Spleen (tissue), 11 donors: ENCODE measurements around the gene RPL31. TPM values are rescaled to one million over a fixed set of nuclear protein-coding genes. Genes with fewer than 3 reads are reported as not detected.

Source experiments
- DNase-seq: peaks from one replicate; pipeline ENCODE4 v3.0.0-alpha.2; 2020
- H3K27ac ChIP-seq, 8 donors: fragments of 200-600 bp; sonication (generic) in 7 of 8; 1 replicate in 4 of 8; 2 replicates in 4 of 8; pipeline versions ENCODE4 v1.5.0 to v1.8.0; 2016 to 2021; ENCODE audit warnings: inconsistent platforms in 4 of 8, mild to moderate bottlenecking in 4 of 8, moderate library complexity in 1 of 8
- H3K27me3 ChIP-seq, 7 donors: fragments of 200-600 bp; sonication (generic) in 6 of 7; replicated peaks in 1 of 7; 1 replicate in 4 of 7; 2 replicates in 3 of 7; pipeline versions ENCODE4 v1.5.0 to v1.8.0; 2016 to 2021; ENCODE audit warnings: inconsistent platforms in 3 of 7, mild to moderate bottlenecking in 1 of 7
- H3K36me3 ChIP-seq, 6 donors: fragments of 200-600 bp; sonication (generic) in 5 of 6; 1 replicate in 4 of 6; 2 replicates in 2 of 6; pipeline versions ENCODE4 v1.5.0 to v1.8.0; 2016 to 2021; ENCODE audit warnings: inconsistent platforms in 2 of 6
- H3K4me1 ChIP-seq, 6 donors: fragments of 200-600 bp; sonication (generic) in 5 of 6; 1 replicate in 3 of 6; 2 replicates in 3 of 6; pipeline versions ENCODE4 v1.5.0 to v1.8.0; 2016 to 2021; ENCODE audit warnings: inconsistent platforms in 3 of 6
- H3K4me3 ChIP-seq, 8 donors: fragments of 200-600 bp; sonication (generic) in 7 of 8; 1 replicate in 4 of 8; 2 replicates in 4 of 8; pipeline versions ENCODE4 v1.5.0 to v1.8.0; 2016 to 2021; ENCODE audit warnings: inconsistent platforms in 4 of 8, mild to moderate bottlenecking in 4 of 8, moderate library complexity in 2 of 8
- H3K9me3 ChIP-seq, 8 donors: fragments of 200-600 bp; sonication (generic) in 7 of 8; 1 replicate in 4 of 8; 2 replicates in 4 of 8; pipeline versions ENCODE4 v1.5.0 to v1.8.0; 2016 to 2021; ENCODE audit warnings: inconsistent platforms in 4 of 8
- POLR2A ChIP-seq, 3 donors: fragments of 450-650 bp; IDR thresholded peaks; one replicate each; pipeline ENCODE4 v1.5.1; 2017; ENCODE audit warnings: antibody characterized with exemption in 3 of 3, mild to moderate bottlenecking in 1 of 3
- POLR2AphosphoS5 ChIP-seq, 3 donors: sonication (generic); formaldehyde crosslinking; IDR thresholded peaks; one replicate each; pipeline ENCODE4 v1.5.1; 2017; ENCODE audit warnings: antibody characterized with exemption in 3 of 3
- WGBS, 5 donors: extraction: QIAGEN DNeasy Blood & Tissue Kit in 3 of 5; methylation state at CpG; one replicate each; pipeline versions ENCODE4 v1.1.5 to v1.1.7; 2013 to 2018; 5-methylcytosine and 5-hydroxymethylcytosine counted together
- intact Hi-C: fragments of 100-400 bp; cut with DNase I; formaldehyde crosslinking; loops from one replicate; pipeline ENCODE4 v1.15.0; 2023; ENCODE audit warnings: low total_unique reads
- polyA plus RNA-seq, 3 donors: library from polyadenylated mRNA; stranded (reverse); fragments of 200-250 nt; gene quantifications; one replicate each; pipeline ENCODE4 v1.2.1, GENCODE V29; 2013
- total RNA-seq, 7 donors: library from RNA; depleted of rRNA in 3 of 7; stranded (reverse); fragments of >200 nt in 3 of 7; fragmentation: NEBNext Ultra II Directional in 4 of 7; extraction: Animal tissue kit (Norgen Biotek cat#: 25700) in 4 of 7; gene quantifications; one replicate each; pipeline versions ENCODE4 v1.1.0 to v1.2.1, GENCODE V29; 2016 to 2021
- TF ChIP-seq, protein P1 (sequence below), 11 experiments: fragments of 200-600 bp in 7 of 11; fragments of 450-650 bp in 4 of 11; sonication (generic) in 4 of 11; IDR thresholded peaks in 8 of 11; conservative IDR thresholded peaks in 3 of 11; 1 replicate in 7 of 11; 2 replicates in 4 of 11; pipeline versions ENCODE4 v1.4.0 to v1.8.0; 2016 to 2021; ENCODE audit warnings: antibody characterized with exemption in 11 of 11, inconsistent platforms in 4 of 11, mild to moderate bottlenecking in 1 of 11
- donor health status: healthy with polysubstance abuse.
- donor health status: DM: no; HTN: no; CAD: no; lungs with moderate emphysema.
- donor health status: DM: no; HTN: no; CAD: no.
- donor health status: Bipolar disorder and iron deficiency.
- donor health status: healthy.
- donor health status: DM: no; HTN: no; CAD: no.
- donor health status: DM: yes; HTN: yes; CAD: no.

RPL31 gene
- total and polyA plus RNA-seq, 10 donors = 876 to 10,502 (median 1,250) TPM

DNA sequence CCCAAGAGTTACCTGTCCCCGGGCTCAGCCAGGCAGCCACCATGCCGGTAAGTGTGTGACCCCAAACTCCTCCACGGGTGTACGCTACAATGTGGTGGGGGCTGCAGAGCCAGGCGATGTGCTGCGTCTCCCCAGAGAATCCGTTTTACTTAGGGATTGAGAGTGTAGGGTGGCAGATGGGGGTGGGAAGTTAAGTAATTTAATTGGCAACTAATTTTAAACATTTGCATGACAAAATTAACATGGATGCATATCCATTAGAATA lies 26.6 kb upstream of the RPL31 start:
- no peak overlapping the region for H3K4me3 ChIP-seq
- peaks cover 0 to 66% (median 0%) of the 10 kb centered on the region in 6 donors for H3K36me3 ChIP-seq
- H3K27me3 ChIP-seq = peaks cover 0 to 4% (median 0%) of the 10 kb centered on the region in 7 donors
- no peak overlapping the region for H3K27ac ChIP-seq
- no peak for DNase-seq
- H3K9me3 ChIP-seq = no peaks in the 10 kb centered on the region
- H3K4me1 ChIP-seq = peaks cover 0 to 4% (median 0%) of the 10 kb centered on the region in 6 donors
- intact Hi-C loops = no loop called here
- 93 to 98% (median 94%) methylated on average over 7 of the region's 7 CpGs for WGBS, 5 donors
- TF ChIP-seq POLR2AphosphoS5 (IDR thresholded peaks at IDR 0.05) (no peak), POLR2A (IDR thresholded peaks at IDR 0.05) (no peak)
- TF ChIP-seq, protein P1, sequence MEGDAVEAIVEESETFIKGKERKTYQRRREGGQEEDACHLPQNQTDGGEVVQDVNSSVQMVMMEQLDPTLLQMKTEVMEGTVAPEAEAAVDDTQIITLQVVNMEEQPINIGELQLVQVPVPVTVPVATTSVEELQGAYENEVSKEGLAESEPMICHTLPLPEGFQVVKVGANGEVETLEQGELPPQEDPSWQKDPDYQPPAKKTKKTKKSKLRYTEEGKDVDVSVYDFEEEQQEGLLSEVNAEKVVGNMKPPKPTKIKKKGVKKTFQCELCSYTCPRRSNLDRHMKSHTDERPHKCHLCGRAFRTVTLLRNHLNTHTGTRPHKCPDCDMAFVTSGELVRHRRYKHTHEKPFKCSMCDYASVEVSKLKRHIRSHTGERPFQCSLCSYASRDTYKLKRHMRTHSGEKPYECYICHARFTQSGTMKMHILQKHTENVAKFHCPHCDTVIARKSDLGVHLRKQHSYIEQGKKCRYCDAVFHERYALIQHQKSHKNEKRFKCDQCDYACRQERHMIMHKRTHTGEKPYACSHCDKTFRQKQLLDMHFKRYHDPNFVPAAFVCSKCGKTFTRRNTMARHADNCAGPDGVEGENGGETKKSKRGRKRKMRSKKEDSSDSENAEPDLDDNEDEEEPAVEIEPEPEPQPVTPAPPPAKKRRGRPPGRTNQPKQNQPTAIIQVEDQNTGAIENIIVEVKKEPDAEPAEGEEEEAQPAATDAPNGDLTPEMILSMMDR (IDR thresholded peaks at IDR 0.05 in 8 of 11, conservative IDR thresholded peaks at IDR 0.05 in 3 of 11) = no peak

DNA sequence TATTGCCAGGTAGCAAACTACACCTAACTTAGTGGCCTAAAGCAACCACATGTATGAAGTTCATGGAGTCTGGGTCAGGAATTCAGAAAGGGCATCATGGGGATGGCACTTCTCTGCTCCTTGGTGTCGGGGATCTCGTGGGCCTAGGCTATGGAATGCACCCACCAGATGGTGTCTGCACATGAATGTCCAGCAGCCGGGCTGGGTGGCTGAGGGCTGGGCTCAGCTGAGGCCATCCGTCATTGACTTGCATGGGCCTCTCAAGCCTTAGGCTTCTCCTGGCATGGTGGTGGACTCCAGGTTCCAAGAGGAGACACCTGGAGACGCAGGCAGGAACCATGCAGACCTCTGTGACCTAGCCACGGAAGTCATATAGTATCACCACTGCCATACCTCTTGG lies 26.0 kb upstream of the RPL31 start:
- H3K36me3 ChIP-seq = peaks cover 0 to 60% (median 0%) of the 10 kb centered on the region in 6 donors
- no peak for TF ChIP-seq POLR2AphosphoS5 (IDR thresholded peaks at IDR 0.05)
- TF ChIP-seq POLR2A (IDR thresholded peaks at IDR 0.05) = no peak
- TF ChIP-seq, protein P1 (IDR thresholded peaks at IDR 0.05 in 8 of 11, conservative IDR thresholded peaks at IDR 0.05 in 3 of 11) = no peak
- H3K4me1 ChIP-seq = peaks cover 0 to 4% (median 0%) of the 10 kb centered on the region in 6 donors
- H3K27ac ChIP-seq = no peak overlapping the region
- DNase-seq = no peak
- H3K4me3 ChIP-seq = no peak overlapping the region
- WGBS, 5 donors = 81 to 97% (median 92%) methylated on average over 3 to 6 of the region's 6 CpGs
- H3K9me3 ChIP-seq = no peaks in the 10 kb centered on the region
- peaks cover 0 to 4% (median 0%) of the 10 kb centered on the region in 7 donors for H3K27me3 ChIP-seq
- intact Hi-C loops = no loop called here

DNA sequence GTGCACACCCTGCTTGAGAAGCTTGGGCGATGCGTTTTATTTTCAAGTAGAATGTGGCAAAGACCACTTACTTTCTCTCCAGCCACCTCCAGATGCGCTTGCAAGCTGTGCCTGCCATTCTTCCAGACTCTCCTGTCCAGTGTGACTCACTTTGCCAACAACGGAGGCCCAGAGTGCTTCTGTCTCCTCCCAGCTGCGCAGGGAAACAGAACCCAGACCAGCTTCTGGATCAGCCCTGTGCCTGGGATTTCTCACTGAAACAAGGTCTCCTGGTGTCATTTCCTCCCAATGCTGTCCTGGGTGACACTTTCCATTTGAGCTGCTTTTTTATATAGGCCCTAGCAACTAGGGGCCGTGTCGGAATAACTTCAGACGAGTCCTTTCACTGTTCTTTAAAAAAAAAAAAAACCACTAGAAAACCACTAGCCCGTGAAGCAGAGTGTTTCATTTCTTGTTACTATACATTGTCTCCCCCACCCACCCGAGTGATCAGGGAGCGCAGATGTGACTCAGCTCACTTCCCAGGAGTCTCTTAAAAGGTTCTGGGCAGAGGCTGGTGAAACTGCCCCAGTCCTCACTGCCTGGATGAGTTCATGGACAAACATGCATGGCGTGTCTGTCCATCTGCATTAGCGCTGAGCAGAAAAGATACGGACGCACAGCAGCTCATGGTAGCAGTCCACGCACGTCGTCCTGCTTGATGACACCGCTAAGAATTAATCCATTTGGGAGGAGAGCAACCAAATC lies 25.3 kb upstream of the RPL31 start:
- 72 to 85% (median 77%) methylated on average over 19 of the region's 19 CpGs for WGBS, 5 donors
- intact Hi-C loops = no loop called here
- peaks cover 0 to 4% (median 0%) of the 10 kb centered on the region in 7 donors for H3K27me3 ChIP-seq
- no peaks in the 10 kb centered on the region for H3K9me3 ChIP-seq
- no peak overlapping the region for H3K4me3 ChIP-seq
- no peak for TF ChIP-seq POLR2AphosphoS5 (IDR thresholded peaks at IDR 0.05)
- TF ChIP-seq, protein P1 (IDR thresholded peaks at IDR 0.05 in 8 of 11, conservative IDR thresholded peaks at IDR 0.05 in 3 of 11) = no peak
- TF ChIP-seq POLR2A (IDR thresholded peaks at IDR 0.05) = no peak
- no peak for DNase-seq
- H3K4me1 ChIP-seq = peaks cover 0 to 4% (median 0%) of the 10 kb centered on the region in 6 donors
- no peak overlapping the region for H3K27ac ChIP-seq
- peaks cover 0 to 55% (median 0%) of the 10 kb centered on the region in 6 donors for H3K36me3 ChIP-seq

DNA sequence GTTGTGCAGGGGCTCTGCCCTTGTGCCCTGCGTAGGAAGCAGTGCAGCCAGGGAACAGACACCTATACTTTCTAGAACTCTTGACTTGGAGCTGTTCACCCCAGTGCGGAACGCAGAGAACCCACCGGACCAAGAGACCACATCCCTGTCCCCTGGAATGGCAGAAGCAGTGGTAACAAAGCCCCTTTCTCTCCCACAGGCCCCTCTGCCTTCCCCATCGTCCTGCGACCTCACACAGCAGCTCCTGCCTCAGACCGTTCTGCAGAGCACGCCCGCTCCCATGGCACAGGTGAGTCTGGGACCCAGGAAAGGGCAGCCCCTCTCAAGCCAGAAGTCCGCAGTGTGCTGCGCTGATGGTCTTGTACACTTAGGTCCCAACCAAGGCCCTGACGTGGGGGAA lies 24.6 kb upstream of the RPL31 start:
- H3K4me1 ChIP-seq = peaks cover 0 to 4% (median 0%) of the 10 kb centered on the region in 6 donors
- no peak overlapping the region for H3K4me3 ChIP-seq
- 87 to 96% (median 91%) methylated on average over 11 to 12 of the region's 12 CpGs for WGBS, 5 donors
- H3K9me3 ChIP-seq = no peaks in the 10 kb centered on the region
- intact Hi-C loops = no loop called here
- no peak for TF ChIP-seq POLR2AphosphoS5 (IDR thresholded peaks at IDR 0.05)
- no peak for TF ChIP-seq POLR2A (IDR thresholded peaks at IDR 0.05)
- TF ChIP-seq, protein P1 (IDR thresholded peaks at IDR 0.05 in 8 of 11, conservative IDR thresholded peaks at IDR 0.05 in 3 of 11) = no peak
- peaks cover 0 to 52% (median 0%) of the 10 kb centered on the region in 6 donors for H3K36me3 ChIP-seq
- DNase-seq = no peak
- H3K27ac ChIP-seq = no peak overlapping the region
- no peaks in the 10 kb centered on the region for H3K27me3 ChIP-seq
